Spleen (tissue), 7 donors: Measurements from ENCODE around the gene LRP2BP.
"Not testable (repeated sequence)": the region's sequence is repeated elsewhere in the genome, so short reads cannot be mapped to it uniquely, and the experiment has no call there.

ENCODE experiments used
- POLR2A ChIP-seq, 3 donors: fragments of 450-650 bp; IDR thresholded peaks; one replicate each; pipeline ENCODE4 v1.5.1; 2017; ENCODE audit warnings: antibody characterized with exemption in 3 of 3, mild to moderate bottlenecking in 1 of 3
- POLR2AphosphoS5 ChIP-seq, 3 donors: sonication (generic); formaldehyde crosslinking; IDR thresholded peaks; one replicate each; pipeline ENCODE4 v1.5.1; 2017; ENCODE audit warnings: antibody characterized with exemption in 3 of 3
- TF ChIP-seq, protein P1 (sequence below), 11 experiments: fragments of 200-600 bp in 7 of 11; fragments of 450-650 bp in 4 of 11; sonication (generic) in 4 of 11; IDR thresholded peaks in 8 of 11; conservative IDR thresholded peaks in 3 of 11; 1 replicate in 7 of 11; 2 replicates in 4 of 11; pipeline versions ENCODE4 v1.4.0 to v1.8.0; 2016 to 2021; ENCODE audit warnings: antibody characterized with exemption in 11 of 11, inconsistent platforms in 4 of 11, mild to moderate bottlenecking in 1 of 11
- donor health status: DM: no; HTN: no; CAD: no; lungs with moderate emphysema.
- donor health status: DM: no; HTN: no; CAD: no.
- donor health status: DM: no; HTN: no; CAD: no.

DNA sequence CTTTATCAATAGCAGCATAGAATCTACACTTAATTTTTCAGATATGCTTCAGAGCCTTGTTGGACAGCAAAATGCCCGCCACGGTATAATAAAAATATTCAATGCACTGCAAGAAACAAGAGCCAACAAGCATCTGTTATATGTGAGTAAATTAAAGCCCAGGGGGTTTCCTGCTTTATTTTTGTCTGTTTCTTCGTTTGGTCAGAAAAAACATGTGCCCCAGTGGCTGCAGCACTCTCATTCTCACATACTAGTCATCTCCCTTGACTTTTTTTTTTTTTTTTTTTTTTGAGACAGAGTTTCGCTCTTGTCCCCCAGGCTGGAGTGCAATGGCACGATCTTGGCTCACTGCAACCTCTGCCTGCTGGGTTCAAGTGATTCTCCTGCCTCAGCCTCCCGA lies 33.2 kb downstream of the LRP2BP start:
- TF ChIP-seq, protein P1, sequence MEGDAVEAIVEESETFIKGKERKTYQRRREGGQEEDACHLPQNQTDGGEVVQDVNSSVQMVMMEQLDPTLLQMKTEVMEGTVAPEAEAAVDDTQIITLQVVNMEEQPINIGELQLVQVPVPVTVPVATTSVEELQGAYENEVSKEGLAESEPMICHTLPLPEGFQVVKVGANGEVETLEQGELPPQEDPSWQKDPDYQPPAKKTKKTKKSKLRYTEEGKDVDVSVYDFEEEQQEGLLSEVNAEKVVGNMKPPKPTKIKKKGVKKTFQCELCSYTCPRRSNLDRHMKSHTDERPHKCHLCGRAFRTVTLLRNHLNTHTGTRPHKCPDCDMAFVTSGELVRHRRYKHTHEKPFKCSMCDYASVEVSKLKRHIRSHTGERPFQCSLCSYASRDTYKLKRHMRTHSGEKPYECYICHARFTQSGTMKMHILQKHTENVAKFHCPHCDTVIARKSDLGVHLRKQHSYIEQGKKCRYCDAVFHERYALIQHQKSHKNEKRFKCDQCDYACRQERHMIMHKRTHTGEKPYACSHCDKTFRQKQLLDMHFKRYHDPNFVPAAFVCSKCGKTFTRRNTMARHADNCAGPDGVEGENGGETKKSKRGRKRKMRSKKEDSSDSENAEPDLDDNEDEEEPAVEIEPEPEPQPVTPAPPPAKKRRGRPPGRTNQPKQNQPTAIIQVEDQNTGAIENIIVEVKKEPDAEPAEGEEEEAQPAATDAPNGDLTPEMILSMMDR (IDR thresholded peaks at IDR 0.05 in 8 of 11, conservative IDR thresholded peaks at IDR 0.05 in 3 of 11): not testable (repeated sequence)
- not testable (repeated sequence) for TF ChIP-seq POLR2AphosphoS5, POLR2A (IDR thresholded peaks at IDR 0.05)
